Cardiac fibroblast (primary cell): ENCODE results near the gene GNS.

ENCODE experiments used
- DNase-seq, 2 donors: peaks; one replicate each; pipeline versions ENCODE4 v3.0.0 to v3.0.0-alpha.2; 2010; ENCODE audit warnings: low read depth in 2 of 2
- H3K4me3 ChIP-seq, 2 donors: replicated peaks in 1 of 2; 1 replicate in 1 of 2; 2 replicates in 1 of 2; pipeline ENCODE4 v1.5.1; 2011; ENCODE audit warnings: low read depth in 2 of 2, low read length in 2 of 2, mild to moderate bottlenecking in 2 of 2, moderate library complexity in 1 of 2
- CTCF ChIP-seq: IDR thresholded peaks from one replicate; pipeline ENCODE4 v1.5.1; 2011; ENCODE audit warnings: low read depth, mild to moderate bottlenecking, low read length, inconsistent platforms

Gene GNS

GRCh38 chr12:64671681-64672080 is 87.5 kb downstream of the GNS start:
- TF ChIP-seq CTCF, result no peak
- H3K4me3 ChIP-seq, result no peak overlapping the region
- no peak for DNase-seq

- DNase-seq, result peak; percentile 70 to 72
- no peak for TF ChIP-seq CTCF
- no peak overlapping the region for H3K4me3 ChIP-seq
Observed at GRCh38 chr12:64670919-64671639, 88.1 kb downstream of the GNS start.

GRCh38 chr12:64670019-64670418 is 89.2 kb downstream of the GNS start:
- no peak for TF ChIP-seq CTCF
- H3K4me3 ChIP-seq, result no peak overlapping the region
- DNase-seq, result no peak

GRCh38 chr12:64669270-64669842 is 89.8 kb downstream of the GNS start:
- DNase-seq, result no peak
- no peak for TF ChIP-seq CTCF
- peak overlapping the region in 1 of 2 donors; percentile 3 for H3K4me3 ChIP-seq

- H3K4me3 ChIP-seq, result no peak overlapping the region
- no peak for TF ChIP-seq CTCF
- DNase-seq, result no peak
Observed at GRCh38 chr12:64667793-64668192, 91.4 kb downstream of the GNS start.

- no peak overlapping the region for H3K4me3 ChIP-seq
- no peak for TF ChIP-seq CTCF
Observed at GRCh38 chr12:64666054-64666914, 92.9 kb downstream of the GNS start.

More at GRCh38 chr12:64666054-64666914, 92.9 kb downstream of the GNS start:
- peak in 1 of 2 donors; percentile 33 for DNase-seq
